ENCODE measurements around the gene FLRT2.

Gene FLRT2

GRCh38 chr14:85529803-85530574 is at the start of gene FLRT2:
FLRT2 (plus strand) TSS chr14:85530144; CDS start chr14:85621515, 91,371 bp downstream.
- DNase-seq (ENCODE audit: low read depth in 3 of 3), result no peak

GRCh38 chr14:85481471-85481870 is 48.5 kb upstream of the FLRT2 start:
- DNase-seq (ENCODE audit: low read depth in 3 of 3), result no peak

- no peak for DNase-seq (ENCODE audit: low read depth in 3 of 3)
Observed at GRCh38 chr14:85482552-85482951, 47.4 kb upstream of the FLRT2 start.

- no peak for DNase-seq (ENCODE audit: low read depth in 3 of 3)
Observed at GRCh38 chr14:85483037-85483436, 46.9 kb upstream of the FLRT2 start.

- DNase-seq (ENCODE audit: low read depth in 3 of 3), result no peak
Observed at GRCh38 chr14:85483652-85484051, 46.3 kb upstream of the FLRT2 start.

GRCh38 chr14:85487215-85487614 is 42.7 kb upstream of the FLRT2 start:
- DNase-seq (ENCODE audit: low read depth in 3 of 3), result no peak

- no peak for DNase-seq (ENCODE audit: low read depth in 3 of 3)
Observed at GRCh38 chr14:85501751-85502150, 28.2 kb upstream of the FLRT2 start.

- no peak for DNase-seq (ENCODE audit: low read depth in 3 of 3)
Observed at GRCh38 chr14:85508863-85509262, 21.1 kb upstream of the FLRT2 start.

GRCh38 chr14:85512451-85512850 is 17.5 kb upstream of the FLRT2 start:
- no peak for DNase-seq (ENCODE audit: low read depth in 3 of 3)

- no peak for DNase-seq (ENCODE audit: low read depth in 3 of 3)
Observed at GRCh38 chr14:85514487-85514886, 15.5 kb upstream of the FLRT2 start.

GRCh38 chr14:85516239-85517113 is 13.5 kb upstream of the FLRT2 start:
- no peak for DNase-seq (ENCODE audit: low read depth in 3 of 3)

GRCh38 chr14:85517114-85517688 is 12.7 kb upstream of the FLRT2 start:
- no peak for DNase-seq (ENCODE audit: low read depth in 3 of 3)

GRCh38 chr14:85519661-85520305 is 10.2 kb upstream of the FLRT2 start:
- DNase-seq (ENCODE audit: low read depth in 3 of 3), result no peak

- no peak for DNase-seq (ENCODE audit: low read depth in 3 of 3)
Observed at GRCh38 chr14:85520581-85520980, 9.4 kb upstream of the FLRT2 start.

- no peak for DNase-seq (ENCODE audit: low read depth in 3 of 3)
Observed at GRCh38 chr14:85523624-85524023, 6.3 kb upstream of the FLRT2 start.

- no peak for DNase-seq (ENCODE audit: low read depth in 3 of 3)
Observed at GRCh38 chr14:85527006-85527405, 2.9 kb upstream of the FLRT2 start.

GRCh38 chr14:85527445-85528035 is 2.4 kb upstream of the FLRT2 start:
- no peak for DNase-seq (ENCODE audit: low read depth in 3 of 3)

- DNase-seq (ENCODE audit: low read depth in 3 of 3), result no peak
Observed at GRCh38 chr14:85528080-85528896, 1.7 kb upstream of the FLRT2 start.

- no peak for DNase-seq (ENCODE audit: low read depth in 3 of 3)
Observed at GRCh38 chr14:85528897-85529631, 880 bp upstream of the FLRT2 start.

GRCh38 chr14:85530626-85531025 is 682 bp downstream of the FLRT2 start:
- no peak for DNase-seq (ENCODE audit: low read depth in 3 of 3)
